GM12878 (cell line): ENCODE data around the gene JAKMIP1. TPM values are rescaled to one million over a fixed set of nuclear protein-coding genes. Genes with fewer than 3 reads are reported as not detected.

Source experiments
- ATAC-seq: fragments of 200-7000 bp; cut with Tn5 transposase; 3 replicates; pipeline ENCODE4 v1.9.1; 2020; ENCODE audit warnings: mild to moderate bottlenecking, moderate library complexity
- BruUV-seq: library from RNA; stranded (reverse); fragments of 400-500 nt; replicated peaks from 2 replicates; lab custom pipeline; 2021; lab: Mats Ljungman, UMichigan
- CTCF ChIA-PET: fragments of 300-600 bp; sonication (Branson Sonifier 250); formaldehyde crosslinking; extraction: SDS; loops from one replicate; lab custom pipeline; 2021; ENCODE audit warnings: inconsistent platforms; lab: Yijun Ruan, JAX
- POLR2A ChIA-PET: fragments of 350-600 bp; formaldehyde crosslinking; extraction: SDS; loops from one replicate; lab custom pipeline; 2021; ENCODE audit warnings: inconsistent platforms; lab: Charles Lee
- RAD21 ChIA-PET: fragments of 300-600 bp; sonication (Branson Sonifier 250); formaldehyde crosslinking; loops from one replicate; lab custom pipeline; 2023; ENCODE audit warnings: antibody characterized with exemption; ENCODE audit not compliant: unreplicated experiment; lab: Charles Lee
- SMC1A ChIA-PET: fragments of 300-600 bp; sonication (Branson Sonifier 250); formaldehyde crosslinking; loops from one replicate; lab custom pipeline; 2023; ENCODE audit not compliant: unreplicated experiment, uncharacterized antibody; lab: Charles Lee
- DNase-seq: peaks from one replicate; pipeline ENCODE4 v3.0.0-alpha.2; 2011; ENCODE audit warnings: low read depth, low spot score
- FAIRE-seq: peaks from 3 replicates; lab custom pipeline; 2011; peaks lifted over from hg19 to GRCh38; lab: Jason Lieb, UNC
- H2AFZ ChIP-seq: 2 replicates; pipeline ENCODE4 v1.6.0; 2011; ENCODE audit warnings: low read depth, low read length, control low read depth; ENCODE audit not compliant: control insufficient read depth
- H3K27ac ChIP-seq: 2 replicates; pipeline ENCODE4 v1.5.1; 2011; ENCODE audit warnings: control low read depth; ENCODE audit not compliant: control insufficient read depth, insufficient read depth
- H3K27me3 ChIP-seq, 2 experiments: replicated peaks in 1 of 2; 2 replicates each; pipeline versions ENCODE4 v1.6.0 to v1.6.1; 2011; ENCODE audit warnings: low read length in 1 of 2; ENCODE audit not compliant: control insufficient read depth in 2 of 2, insufficient read depth in 2 of 2
- H3K36me3 ChIP-seq, 2 experiments: 2 replicates each; pipeline ENCODE4 v1.5.1; 2011; ENCODE audit warnings: low read length in 1 of 2; ENCODE audit not compliant: control insufficient read depth in 2 of 2, insufficient read depth in 2 of 2
- H3K4me1 ChIP-seq: 2 replicates; pipeline ENCODE4 v1.6.1; 2011; ENCODE audit warnings: mild to moderate bottlenecking, low read length, moderate library complexity, mixed read lengths; ENCODE audit not compliant: control insufficient read depth, insufficient read depth
- H3K4me2 ChIP-seq: 2 replicates; pipeline ENCODE4 v1.6.0; 2011; ENCODE audit warnings: control low read depth; ENCODE audit not compliant: control insufficient read depth, insufficient read depth
- H3K4me3 ChIP-seq: fragments of 200-600 bp; sonication (generic); 2 replicates; pipeline ENCODE4 v1.5.1; 2016
- H3K79me2 ChIP-seq: 2 replicates; pipeline ENCODE4 v1.6.0; 2011; ENCODE audit warnings: low read length; ENCODE audit not compliant: control insufficient read depth, insufficient read depth
- H3K9ac ChIP-seq: 2 replicates; pipeline ENCODE4 v1.8.0; 2011; ENCODE audit warnings: low read length, control low read depth, mixed read lengths; ENCODE audit not compliant: control insufficient read depth, insufficient read depth
- H3K9me3 ChIP-seq: replicated peaks from 3 replicates; pipeline ENCODE4 v1.5.1; 2011; ENCODE audit warnings: mild to moderate bottlenecking, low read length; ENCODE audit not compliant: control insufficient read depth, insufficient read depth
- H4K20me1 ChIP-seq: 2 replicates; pipeline ENCODE4 v1.6.0; 2011; ENCODE audit not compliant: control insufficient read depth, insufficient read depth
- CBX5 ChIP-seq: sonication (generic); IDR thresholded peaks from 2 replicates; pipeline ENCODE4 v1.6.1; 2016; ENCODE audit warnings: low read depth, moderate library complexity, mild to moderate bottlenecking, inconsistent platforms
- CHD1 ChIP-seq: IDR thresholded peaks from 2 replicates; pipeline ENCODE4 v1.6.1; 2012; ENCODE audit warnings: low read depth, low read length, improper control_type of control experiment
- USF2 ChIP-seq: IDR thresholded peaks from 2 replicates; pipeline ENCODE4 v1.6.1; 2011; ENCODE audit warnings: low read depth, low read length, improper control_type of control experiment, borderline replicate concordance
- ZNF687 ChIP-seq: fragments of 450-650 bp; IDR thresholded peaks from 2 replicates; pipeline ENCODE4 v1.6.1; 2017; ENCODE audit warnings: mild to moderate bottlenecking, moderate library complexity
- WGBS: methylation state at CpG from one replicate; pipeline ENCODE4 v1.1.6; 2016; ENCODE audit warnings: low lambda C conversion rate; ENCODE audit not compliant: insufficient replicate concordance, insufficient coverage; ENCODE audit errors: missing lambda C conversion rate; 5-methylcytosine and 5-hydroxymethylcytosine counted together
- in situ Hi-C: fragments of 300-500 bp; cut with MboI; formaldehyde crosslinking; loops from 9 replicates; pipeline ENCODE4 v1.14.3; 2018; ENCODE audit warnings: mixed read lengths
- intact Hi-C: fragments of 100-400 bp; cut with micrococcal nuclease; formaldehyde crosslinking; loops from one replicate; pipeline ENCODE4 v1.14.2; 2022; ENCODE audit not compliant: unreplicated experiment
- polyA plus RNA-seq, 11 experiments: library from polyadenylated mRNA; depleted of rRNA in 4 of 11; unstranded in 6 of 11; stranded (reverse) in 5 of 11; fragments of >200 nt; fragmentation: Nextera tagmentation in 4 of 11; fragmentation: Illumina TruSeq in 1 of 11; extraction: Ambion mirVana in 4 of 11; extraction: Trizol in 1 of 11; gene quantifications; 1 replicate in 1 of 11; 2 replicates in 10 of 11; pipeline versions ENCODE4 v1.2.1 to v1.2.3, GENCODE V29; 2011 to 2016; ENCODE audit warnings: inconsistent platforms in 2 of 11, missing spikeins in 2 of 11, low read depth in 1 of 11
- total RNA-seq, 4 experiments: library from RNA; depleted of rRNA in 3 of 4; stranded (reverse); fragments of >200 nt in 3 of 4; fragmentation: Illumina TruSeq in 1 of 4; extraction: Trizol in 1 of 4; gene quantifications; 2 replicates each; pipeline versions ENCODE4 v1.2.1 to v1.2.3, GENCODE V29; 2013 to 2021

JAKMIP1 gene
- total and polyA plus RNA-seq, 10 of the 15 experiments (the other 5 are each of a cell fraction or from before 2014, with no cell fraction given), result 0.52 to 16.7 (median 12.3) TPM

- TF ChIP-seq ZNF687, result no peak
- no peak for TF ChIP-seq CHD1
- TF ChIP-seq USF2, result no peak
Measured at GRCh38 chr4:6230827-6231662, 30.7 kb upstream of the JAKMIP1 start (continued).

- in situ Hi-C loops (no loop called here), intact Hi-C loops (no loop called here)
- H3K4me1 ChIP-seq, result no peaks in the 10 kb centered on the region
- no peaks in the 10 kb centered on the region for H4K20me1 ChIP-seq
- no peak overlapping the region for H3K27ac ChIP-seq
- no peak for FAIRE-seq
- H3K27me3 ChIP-seq, result no peaks in the 10 kb centered on the region; a peak in 1 of 4 replicates
- no peak for TF ChIP-seq CBX5
- no peaks in the 10 kb centered on the region for H3K36me3 ChIP-seq
- SMC1A ChIA-PET, result no interaction called here
- no peak overlapping the region for H3K4me3 ChIP-seq
- H3K9ac ChIP-seq, result no peak overlapping the region
- POLR2A ChIA-PET, result no interaction called here
- ATAC-seq, result no peak
- DNase-seq, result no peak
- H2AFZ ChIP-seq, result no peak overlapping the region
- no peaks in the 10 kb centered on the region for H3K9me3 ChIP-seq
- BruUV-seq, result no TSS peak
- CTCF ChIA-PET, result interaction anchor here (1.0 kb wide), 1 partner anchor 100 kb away, joined by 4 read pairs; no protein-coding TSS in a partner anchor
- H3K4me2 ChIP-seq, result no peak overlapping the region
- WGBS, result 24% methylated on average over 3 of the region's 3 CpGs
- no peaks in the 10 kb centered on the region for H3K79me2 ChIP-seq
- RAD21 ChIA-PET, result no interaction called here
Measured at GRCh38 chr4:6230502-6230785, 30.1 kb upstream of the JAKMIP1 start.
